Left renal cortex interstitium (tissue), 4 donors: ENCODE data around the gene MICALL2. TPM values are rescaled to one million over a fixed set of nuclear protein-coding genes. Genes with fewer than 3 reads are reported as not detected.

ENCODE experiments used
- DNase-seq, 4 donors: peaks; one replicate each; pipeline ENCODE4 v3.0.0-alpha.2; 2013; ENCODE audit warnings: low read depth in 4 of 4, low spot score in 2 of 4, missing footprints in 1 of 4
- polyA plus RNA-seq, 4 donors: library from polyadenylated mRNA; unstranded; fragments of 120-200 nt; gene quantifications; one replicate each; pipeline ENCODE4 v1.2.1, GENCODE V29; 2013; ENCODE audit not compliant: insufficient read length in 4 of 4

MICALL2 gene
- polyA plus RNA-seq, 4 donors, result 5.8 to 14.1 (median 11.5) TPM

GRCh38 chr7:1437155-1437880, 22.0 kb downstream of the MICALL2 start:
- DNase-seq, result no peak

- no peak for DNase-seq
Measured at GRCh38 chr7:1436608-1437007, 22.7 kb downstream of the MICALL2 start.

DNA sequence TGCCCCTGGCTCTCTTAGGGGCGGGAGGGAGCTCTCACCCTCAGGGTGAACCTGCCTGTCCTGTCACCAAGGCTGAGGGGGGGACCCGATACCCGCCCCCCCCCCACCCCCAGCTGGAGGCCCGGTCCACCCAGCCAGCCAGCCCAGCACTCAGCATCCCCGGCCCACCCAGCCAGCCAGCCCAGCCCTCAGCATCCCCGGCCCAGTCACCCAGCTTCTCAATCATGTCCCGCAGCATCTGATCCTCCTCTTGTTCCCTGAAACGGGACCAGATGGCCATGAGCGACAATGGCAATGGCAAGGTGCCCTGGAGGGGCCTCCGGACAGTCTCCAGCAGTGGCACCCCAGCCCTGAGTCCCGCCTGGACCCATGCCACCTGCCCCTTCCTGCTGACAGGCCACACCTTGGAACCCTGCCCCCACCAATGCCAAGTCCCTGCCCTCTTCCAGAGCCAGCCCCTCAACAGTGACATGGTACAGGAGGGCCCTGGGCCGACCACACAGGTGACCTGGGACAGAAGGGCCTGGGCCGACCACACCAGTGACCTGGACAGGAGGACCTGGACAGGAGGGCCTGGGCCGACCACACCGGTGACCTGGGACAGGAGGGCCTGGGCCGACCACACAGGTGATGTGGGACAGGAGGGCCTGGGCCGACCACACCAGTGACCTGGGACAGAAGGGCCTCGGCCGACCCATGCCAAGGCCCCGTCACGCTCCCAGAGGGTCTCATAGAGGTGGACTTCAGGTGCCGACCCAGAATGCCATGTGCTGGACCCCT, 24.2 kb downstream of the MICALL2 start:
- DNase-seq, result no peak

DNA sequence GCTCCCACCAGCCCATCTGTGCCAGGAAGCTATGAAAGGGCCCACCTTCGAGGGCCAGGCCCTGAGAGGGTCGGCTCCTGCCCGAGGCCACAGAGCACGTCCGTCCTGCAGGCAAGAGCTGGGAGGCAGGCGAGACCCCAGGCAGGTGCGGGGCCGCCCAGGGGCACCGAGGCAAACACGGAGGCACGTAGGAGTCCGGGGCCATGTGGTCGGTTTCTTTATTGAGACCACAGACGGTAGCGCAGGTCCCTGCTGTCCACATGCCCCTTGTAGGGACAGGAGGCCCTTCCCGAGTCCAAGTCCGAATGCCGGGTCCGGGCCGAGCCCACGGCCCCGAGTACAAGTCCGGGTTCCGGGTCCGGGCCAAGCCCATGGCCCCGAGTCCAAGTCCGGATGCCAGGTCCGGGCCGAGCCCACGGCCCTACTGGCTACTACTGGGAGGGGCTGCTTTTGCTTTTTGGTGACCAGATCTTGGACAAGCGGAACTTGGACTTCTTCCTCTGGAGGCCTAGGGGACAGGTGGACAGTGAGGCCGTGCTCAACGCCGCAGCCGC, 25.0 kb downstream of the MICALL2 start:
- DNase-seq, result no peak

DNA sequence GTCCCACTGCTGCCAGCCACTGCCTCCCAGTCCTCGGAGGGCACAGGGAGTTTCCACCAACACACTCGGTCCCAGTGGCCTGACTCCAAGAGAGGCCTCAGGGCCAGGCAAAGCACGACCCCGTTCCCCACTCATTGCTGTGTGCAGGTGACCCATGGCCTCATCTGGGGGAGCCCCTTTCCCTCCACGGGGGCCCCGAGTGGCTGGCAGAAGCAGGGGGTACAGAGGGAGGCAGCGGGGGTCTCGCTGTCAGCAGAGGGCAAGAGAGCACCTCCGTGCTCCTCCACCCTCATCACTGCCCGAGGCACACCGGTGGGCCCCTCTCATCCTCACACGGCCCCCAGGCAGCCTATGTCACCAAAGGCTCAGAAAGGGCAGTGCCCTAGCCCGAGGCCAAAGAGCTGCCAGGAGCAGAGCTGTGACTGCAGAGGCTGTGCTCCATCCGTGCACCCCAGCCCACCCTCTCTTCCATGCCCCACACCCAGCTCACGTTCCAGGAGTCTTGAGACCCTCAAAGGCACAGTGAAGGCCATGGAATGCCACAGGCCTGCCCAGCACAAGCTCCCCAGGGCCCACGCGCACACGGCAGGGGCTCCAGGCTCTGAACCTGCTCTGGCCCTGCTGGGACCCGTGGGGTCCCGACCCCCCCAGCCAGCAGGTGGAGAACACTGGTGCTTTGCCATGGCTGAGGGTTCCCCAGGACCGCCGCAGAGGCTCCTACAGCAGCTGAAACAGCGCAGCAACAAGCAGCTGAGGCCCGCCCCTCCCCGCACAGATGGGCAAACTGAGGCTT, 25.9 kb downstream of the MICALL2 start:
- no peak for DNase-seq

DNA sequence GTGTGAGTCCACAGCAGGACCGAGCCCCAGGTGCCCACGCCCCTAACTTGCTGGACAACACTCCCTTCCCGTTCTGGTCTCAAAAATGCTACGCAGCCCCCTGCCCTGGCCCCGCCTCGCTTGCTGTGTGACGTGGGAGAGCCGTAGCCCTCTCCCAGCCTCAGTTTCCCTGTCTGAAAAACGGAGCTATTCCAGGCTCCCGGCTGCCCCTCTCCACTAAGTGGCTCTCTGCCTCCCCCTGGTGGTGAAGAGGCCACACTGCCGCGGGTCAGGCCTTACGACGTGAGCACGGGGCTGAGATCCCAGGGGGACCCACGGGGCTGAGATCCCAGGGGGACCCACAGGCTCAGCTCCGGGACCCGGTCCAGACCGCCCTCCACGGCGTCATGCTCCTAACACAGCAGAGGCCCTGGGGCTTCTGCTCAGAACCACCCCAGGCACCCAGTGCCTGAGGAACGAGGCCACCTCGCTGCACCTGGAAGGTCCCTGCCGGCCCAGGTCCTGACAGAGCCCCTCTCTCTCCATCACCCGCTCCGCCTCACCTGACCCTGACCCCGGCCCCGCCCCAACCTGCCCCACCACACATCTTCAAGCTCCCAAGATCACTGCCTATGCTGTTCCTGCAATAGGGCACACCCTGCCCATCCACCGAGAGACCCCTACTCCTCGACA, 26.7 kb downstream of the MICALL2 start:
- no peak for DNase-seq

GRCh38 chr7:1431634-1432380, 27.5 kb downstream of the MICALL2 start:
- no peak for DNase-seq

GRCh38 chr7:1431226-1431625, 28.0 kb downstream of the MICALL2 start:
- no peak for DNase-seq

DNA sequence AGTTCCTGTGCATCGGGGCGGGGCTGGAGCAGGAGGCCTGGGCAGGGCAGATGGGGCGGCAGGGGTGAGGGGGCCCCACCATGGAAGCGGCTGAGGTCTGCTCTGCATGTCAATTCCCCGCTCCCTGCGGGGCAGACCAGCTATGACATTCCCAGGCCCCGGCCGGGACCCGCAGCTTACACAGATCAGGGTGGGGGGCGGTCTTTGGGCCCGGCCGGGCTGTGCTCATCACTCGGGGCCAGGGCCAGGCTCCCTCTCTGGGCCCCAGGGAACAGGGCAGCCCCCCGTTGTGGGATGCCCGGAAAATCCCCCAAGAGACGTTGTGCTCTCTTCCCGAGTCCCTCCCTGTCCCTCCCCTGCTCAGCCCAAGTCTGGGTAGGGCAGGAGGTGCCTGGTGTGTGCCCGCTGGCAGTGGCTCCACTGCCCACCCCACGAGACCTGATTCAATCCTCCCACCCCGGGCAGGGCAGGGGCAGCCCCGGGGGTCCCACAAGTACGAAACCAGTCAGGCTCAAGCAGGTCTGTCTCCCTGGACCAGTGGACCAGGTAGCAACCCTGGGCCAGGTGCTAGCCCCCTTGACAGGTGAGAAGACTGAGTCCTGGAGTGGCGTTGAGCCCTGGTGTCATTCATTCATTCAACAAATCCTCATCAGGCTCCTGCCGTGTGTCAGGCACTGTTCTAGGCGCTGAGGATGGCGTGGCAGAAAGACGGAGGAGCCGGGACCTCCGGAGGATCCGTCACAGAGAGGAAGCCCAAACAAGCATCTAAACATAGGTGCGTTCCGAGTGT, 29.0 kb downstream of the MICALL2 start:
- DNase-seq, result no peak

DNA sequence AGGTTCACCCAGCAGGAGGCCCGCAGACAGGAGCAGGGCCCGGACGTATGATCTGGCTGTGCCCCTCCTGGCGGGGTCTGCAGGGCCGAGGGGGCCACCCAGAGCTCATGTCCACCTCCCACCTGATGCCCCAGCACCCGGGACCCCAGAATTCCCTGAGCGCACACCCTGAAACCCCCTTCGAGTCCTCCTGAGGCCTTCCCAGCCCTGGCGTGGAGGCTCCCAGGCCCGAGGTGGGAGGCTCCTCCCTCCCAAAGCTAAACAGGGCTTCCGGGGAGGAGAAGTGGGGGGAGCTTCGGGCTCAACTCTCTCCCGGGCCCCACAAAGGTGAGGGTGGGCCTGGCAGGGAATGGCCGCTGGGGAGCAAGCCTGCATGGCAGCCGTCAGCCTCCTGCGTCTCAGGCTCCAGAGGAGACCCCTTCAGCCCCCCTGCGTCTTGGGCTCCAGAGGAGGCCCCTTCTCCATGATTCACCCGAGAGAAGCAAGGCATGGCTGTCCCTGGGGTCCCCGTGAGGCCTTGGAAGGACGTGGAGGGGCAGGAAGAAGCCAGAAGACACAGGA, 30.2 kb downstream of the MICALL2 start:
- DNase-seq, result no peak

DNA sequence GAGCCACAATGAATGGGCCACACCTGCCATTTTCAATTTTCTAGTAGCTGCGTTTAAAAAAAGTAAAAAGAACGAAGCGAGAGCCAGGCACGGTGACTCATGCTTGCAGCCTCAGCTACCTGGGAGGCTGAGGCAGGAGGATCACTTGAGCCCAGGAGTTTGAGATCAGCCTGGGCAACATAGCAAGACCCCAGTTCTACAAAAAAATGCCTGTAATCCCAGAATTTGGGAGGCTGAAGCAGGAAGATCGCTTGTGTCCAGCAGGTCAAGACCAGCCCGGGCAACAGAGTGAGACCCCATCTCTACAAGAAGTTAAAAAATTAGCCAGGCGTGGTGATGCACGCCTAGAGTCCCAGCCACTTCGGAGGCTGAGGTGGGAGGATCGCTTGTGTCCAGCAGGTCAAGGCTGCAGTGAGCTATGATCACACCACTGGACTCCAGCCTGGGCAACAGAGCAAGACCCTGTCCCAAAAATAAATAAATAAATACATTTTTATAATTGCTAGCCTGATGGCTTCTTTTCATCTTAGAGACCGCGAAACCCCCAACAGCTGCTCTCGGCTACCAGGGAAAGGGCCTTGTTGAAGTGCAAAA, 32.1 kb downstream of the MICALL2 start:
- DNase-seq, result no peak

- no peak for DNase-seq
Measured at GRCh38 chr7:1426474-1426873, 32.8 kb downstream of the MICALL2 start.

DNA sequence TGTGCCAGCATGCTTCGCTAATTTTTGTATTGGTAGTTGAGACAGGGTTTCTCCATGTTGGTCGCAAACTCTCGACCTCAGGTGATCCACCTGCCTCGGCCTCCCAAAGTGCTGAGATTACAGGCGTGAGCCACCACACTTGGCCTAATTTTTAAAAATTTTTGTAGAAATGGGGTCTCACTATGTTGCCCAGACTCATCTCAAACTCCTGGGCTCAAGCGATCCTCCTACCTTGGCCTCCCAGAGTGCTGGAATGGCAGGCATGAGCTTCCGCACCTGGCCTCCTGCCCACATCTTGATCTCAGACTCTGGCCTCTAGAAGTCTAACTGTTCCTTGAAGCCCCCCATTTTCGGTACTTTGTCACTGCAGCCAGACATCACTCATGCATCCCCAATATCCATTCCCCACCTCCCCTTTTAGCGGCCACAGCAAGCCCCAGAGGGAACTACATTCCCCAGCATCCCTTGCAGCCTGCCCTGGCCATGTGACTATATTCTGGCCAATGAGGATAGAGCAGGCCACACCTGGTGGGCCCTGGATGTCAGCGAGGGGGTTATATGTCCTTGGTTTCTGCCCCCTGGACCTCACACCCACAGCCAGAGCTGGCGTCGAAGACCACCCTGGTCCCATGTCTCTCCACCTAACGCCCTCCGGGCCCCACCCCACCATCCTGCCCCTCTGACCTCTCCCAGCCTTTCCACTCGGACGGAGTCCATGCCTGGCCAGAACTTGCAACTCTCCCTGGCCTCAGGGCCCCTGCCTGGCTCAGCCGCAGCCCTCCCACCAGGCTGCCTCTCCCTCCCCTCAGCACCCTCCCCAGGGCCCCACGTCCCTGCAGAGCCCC, 33.8 kb downstream of the MICALL2 start:
- DNase-seq, result no peak

DNA sequence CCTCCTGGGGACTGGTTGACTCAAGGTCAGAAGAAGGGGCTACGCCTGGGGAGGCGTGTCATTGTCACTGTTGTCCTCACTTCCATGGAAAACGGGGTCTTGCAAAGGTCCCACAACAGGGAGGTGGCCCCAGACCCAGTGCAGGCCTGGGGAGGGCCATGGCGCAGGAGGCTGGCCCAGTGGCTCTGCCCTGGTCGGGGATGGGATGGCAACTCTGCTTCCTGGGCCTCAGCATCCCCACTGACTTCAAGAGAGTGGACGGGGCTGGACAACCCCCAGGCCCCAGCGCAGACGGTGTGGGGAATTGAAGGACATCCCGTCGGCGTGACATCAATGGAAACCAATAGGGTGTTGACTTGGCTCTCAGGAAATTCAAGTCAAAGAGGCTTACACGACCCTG, 35.2 kb downstream of the MICALL2 start:
- no peak for DNase-seq

DNA sequence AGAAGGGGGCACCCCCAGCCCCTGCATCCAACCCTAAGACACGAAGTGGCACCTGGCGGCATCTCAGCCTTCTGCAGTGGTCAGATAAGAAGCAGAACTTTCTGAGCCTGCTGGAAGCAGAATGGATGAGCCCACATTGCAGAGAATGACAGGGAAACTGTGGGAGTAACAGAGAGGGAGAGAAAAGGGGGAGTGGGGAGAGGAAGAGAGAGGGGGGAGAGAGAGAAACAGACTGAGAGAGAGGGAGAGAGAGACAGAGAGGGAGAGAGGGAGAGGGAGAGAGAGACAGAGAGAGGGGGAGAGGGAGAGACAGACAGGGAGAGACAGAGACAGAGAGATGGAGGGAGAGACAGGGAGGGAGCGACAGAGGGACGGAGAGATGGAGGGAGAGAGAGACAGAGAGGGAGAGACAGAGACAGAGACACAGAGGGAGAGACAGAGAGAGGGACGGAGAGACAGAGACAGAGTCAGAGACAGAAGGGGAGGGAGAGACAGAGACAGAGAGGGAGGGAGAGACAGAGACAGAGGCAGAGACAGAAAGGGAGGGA, 35.9 kb downstream of the MICALL2 start:
- DNase-seq, result no peak

DNA sequence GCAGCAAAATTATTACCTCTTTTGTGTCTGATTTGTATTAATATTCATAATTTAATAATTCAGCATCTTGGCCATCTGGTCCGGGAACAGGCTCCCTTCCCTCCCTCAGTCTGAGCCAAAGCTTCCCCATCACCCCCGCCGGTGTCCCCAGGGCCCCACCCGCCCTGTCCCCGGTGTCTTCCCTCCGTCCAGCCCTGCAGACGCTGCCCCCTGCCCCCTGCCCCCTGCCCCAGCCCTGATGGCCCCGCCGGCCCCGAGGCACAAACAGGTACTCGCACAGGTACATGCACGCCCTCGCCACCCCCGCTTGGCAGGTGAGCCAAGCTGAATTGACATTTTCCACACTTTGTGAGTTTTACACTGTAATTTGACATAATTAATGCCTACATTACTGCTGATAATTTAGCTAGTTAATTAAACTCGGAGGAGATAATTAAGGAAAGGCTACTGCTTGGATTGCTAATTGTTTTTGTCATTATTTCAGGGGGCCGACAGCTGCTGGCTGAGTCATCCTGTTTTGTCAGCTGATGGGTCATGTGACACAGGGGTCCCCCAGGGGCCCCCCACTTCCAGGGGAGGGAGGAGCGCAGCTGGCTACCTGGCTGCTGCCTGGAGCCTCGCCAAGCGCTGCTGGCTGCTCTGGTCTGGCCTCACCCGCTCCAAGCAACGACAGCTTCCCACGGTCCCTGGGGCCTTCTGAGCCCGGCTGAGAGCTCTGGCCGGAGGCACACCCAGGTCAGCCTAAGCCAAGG, 36.6 kb downstream of the MICALL2 start:
- DNase-seq, result no peak
